ENCODE results near the gene NUP98. TPM values are rescaled to one million over a fixed set of nuclear protein-coding genes. Genes with fewer than 3 reads are reported as not detected.

Gene NUP98
- total and polyA plus RNA-seq, 4 donors, result 10.9 to 75.0 (median 43.9) TPM

GRCh38 chr11:3736816-3737215 lies 60.5 kb downstream of the NUP98 start:
- Histone ChIP-seq H3K4me3 (ENCODE audit: low read depth in 1 of 3, low read length in 3 of 3) (no peak overlapping the region), H3K4me1 (ENCODE audit: control insufficient read depth in 4 of 4, insufficient read depth in 4 of 4, low read length in 3 of 4) (peaks cover 3 to 15% (median 7%) of the 10 kb centered on the region in 4 donors), H3K9me3 (ENCODE audit: control insufficient read depth in 4 of 4, low read length in 3 of 4) (no peaks in the 10 kb centered on the region), H3K27me3 (ENCODE audit: control insufficient read depth in 4 of 4, insufficient read depth in 4 of 4, low read length in 3 of 4) (no peaks in the 10 kb centered on the region), H3K36me3 (ENCODE audit: control insufficient read depth in 4 of 4, insufficient read depth in 3 of 4, low read depth in 1 of 4, low read length in 3 of 4) (peaks cover 7 to 36% (median 15%) of the 10 kb centered on the region in 4 donors), H3K9ac (ENCODE audit: low read depth in 1 of 2, low read length in 2 of 2) (no peak overlapping the region), H3K27ac (ENCODE audit: low read depth in 1 of 2, low read length in 2 of 2) (no peak overlapping the region)
- no peak for DNase-seq (ENCODE audit: low spot score)
- TF ChIP-seq ATF3 (IDR thresholded peaks at IDR 0.05) (no peak), REST (IDR thresholded peaks at IDR 0.05) (no peak), FOXA1 (IDR thresholded peaks at IDR 0.05) (no peak), RXRA (IDR thresholded peaks at IDR 0.05) (no peak), FOXA2 (IDR thresholded peaks at IDR 0.05) (no peak), CTCF (IDR thresholded peaks at IDR 0.05; ENCODE audit: low read depth, low read length, missing input control) (no peak), ZBTB33 (IDR thresholded peaks at IDR 0.05) (no peak), GABPA (IDR thresholded peaks at IDR 0.05 in 1 of 2, conservative IDR thresholded peaks at IDR 0.05 in 1 of 2) (no peak), JUND (IDR thresholded peaks at IDR 0.05) (no peak)

- Histone ChIP-seq H3K27ac (ENCODE audit: low read depth in 1 of 2, low read length in 2 of 2) (no peak overlapping the region), H3K36me3 (ENCODE audit: control insufficient read depth in 4 of 4, insufficient read depth in 3 of 4, low read depth in 1 of 4, low read length in 3 of 4) (peaks cover 6 to 34% (median 15%) of the 10 kb centered on the region in 4 donors), H3K4me3 (ENCODE audit: low read depth in 1 of 3, low read length in 3 of 3) (no peak overlapping the region), H3K9me3 (ENCODE audit: control insufficient read depth in 4 of 4, low read length in 3 of 4) (no peaks in the 10 kb centered on the region), H3K9ac (ENCODE audit: low read depth in 1 of 2, low read length in 2 of 2) (no peak overlapping the region), H3K27me3 (ENCODE audit: control insufficient read depth in 4 of 4, insufficient read depth in 4 of 4, low read length in 3 of 4) (no peaks in the 10 kb centered on the region), H3K4me1 (ENCODE audit: control insufficient read depth in 4 of 4, insufficient read depth in 4 of 4, low read length in 3 of 4) (peaks cover 3 to 17% (median 10%) of the 10 kb centered on the region in 4 donors)
- 95% methylated on average over 4 of the region's 4 CpGs for whole genome bisulfite sequencing
- no peak for DNase-seq (ENCODE audit: low spot score)
- TF ChIP-seq ATF3 (IDR thresholded peaks at IDR 0.05) (no peak), NR2F2 (IDR thresholded peaks at IDR 0.05) (no peak), TAF1 (conservative IDR thresholded peaks at IDR 0.05) (no peak), YY1 (IDR thresholded peaks at IDR 0.05) (no peak), RAD21 (IDR thresholded peaks at IDR 0.05) (no peak), CTCF (IDR thresholded peaks at IDR 0.05; ENCODE audit: low read depth, low read length, missing input control) (no peak), SP1 (IDR thresholded peaks at IDR 0.05) (no peak), REST (IDR thresholded peaks at IDR 0.05) (no peak), HNF4A (conservative IDR thresholded peaks at IDR 0.05) (no peak), HNF4G (IDR thresholded peaks at IDR 0.05) (no peak), RXRA (IDR thresholded peaks at IDR 0.05) (no peak)
Measured at GRCh38 chr11:3735827-3736226, 61.5 kb downstream of the NUP98 start.
